K562 (cell line): Measurements from ENCODE around the gene HOXD9. TPM values are rescaled to one million over a fixed set of nuclear protein-coding genes. Genes with fewer than 3 reads are reported as not detected.

Experiments used
- ATAC-seq: fragments of 200-7000 bp; cut with Tn5 transposase; 3 replicates; pipeline ENCODE4 v1.9.1; 2020; ENCODE audit warnings: moderate library complexity
- BruUV-seq: library from RNA; stranded (reverse); fragments of 400-500 nt; replicated peaks from 2 replicates; lab custom pipeline; 2021; lab: Mats Ljungman, UMichigan
- CTCF ChIA-PET: fragments of 300-600 bp; formaldehyde crosslinking; extraction: SDS; loops from one replicate; lab custom pipeline; 2021; ENCODE audit warnings: low intra/inter-chr PET ratio; lab: Yijun Ruan, JAX
- POLR2A ChIA-PET: fragments of 300-600, 350-650 bp; sonication (Branson Sonifier 250); formaldehyde crosslinking; extraction: SDS; loops from one replicate; lab custom pipeline; 2021; ENCODE audit warnings: antibody characterized with exemption, inconsistent platforms; lab: Yijun Ruan, JAX
- DNase-seq, 4 experiments: peaks; one replicate each; pipeline versions ENCODE4 v3.0.0 to v3.0.0-alpha.2; 2011 to 2018; ENCODE audit warnings: low spot score in 3 of 4, mixed read lengths in 3 of 4; ENCODE audit errors: extremely low read depth in 1 of 4
- FAIRE-seq: peaks from 2 replicates; lab custom pipeline; 2011; peaks lifted over from hg19 to GRCh38; lab: Jason Lieb, UNC
- H2AFZ ChIP-seq: 2 replicates; pipeline ENCODE4 v1.6.0; 2011; ENCODE audit warnings: low read depth, low read length, control low read depth, inconsistent platforms
- H3K27ac ChIP-seq: fragments of 200-600 bp; 3 replicates; pipeline ENCODE4 v1.8.0; 2011; ENCODE audit warnings: low read depth, mild to moderate bottlenecking, control low read depth, inconsistent platforms, low read length, moderate library complexity, mixed read lengths; ENCODE audit errors: extremely low read depth
- H3K27me3 ChIP-seq, 2 experiments: fragments of 300-600 bp in 1 of 2; 2 replicates in 1 of 2; 3 replicates in 1 of 2; pipeline versions ENCODE4 v1.6.0 to v1.8.0; 2011; ENCODE audit warnings: inconsistent platforms in 2 of 2, low read length in 2 of 2, mild to moderate bottlenecking in 1 of 2, mixed read lengths in 1 of 2, moderate library complexity in 1 of 2; ENCODE audit not compliant: control insufficient read depth in 2 of 2, insufficient read depth in 2 of 2
- H3K36me3 ChIP-seq: fragments of 300-600 bp; 3 replicates; pipeline ENCODE4 v1.8.0; 2011; ENCODE audit warnings: mild to moderate bottlenecking, low read length, inconsistent platforms; ENCODE audit not compliant: control insufficient read depth, insufficient read depth
- H3K4me1 ChIP-seq, 2 experiments: fragments of 200-600 bp in 1 of 2; replicated peaks in 1 of 2; 2 replicates in 1 of 2; 3 replicates in 1 of 2; pipeline versions ENCODE4 v1.5.1 to v1.8.0; 2011; ENCODE audit warnings: inconsistent platforms in 2 of 2, low read length in 2 of 2, mild to moderate bottlenecking in 1 of 2, mixed read lengths in 1 of 2, moderate library complexity in 1 of 2; ENCODE audit not compliant: control insufficient read depth in 2 of 2, insufficient read depth in 2 of 2
- H3K4me2 ChIP-seq: 2 replicates; pipeline ENCODE4 v1.6.1; 2011; ENCODE audit warnings: low read length, control low read depth, inconsistent platforms, mixed read lengths; ENCODE audit not compliant: insufficient read depth
- H3K4me3 ChIP-seq: fragments of 200-600 bp; sonication (generic), shearing (Covaris generic); 2 replicates; pipeline ENCODE4 v1.5.1; 2016; ENCODE audit warnings: control low read depth, inconsistent platforms
- H3K79me2 ChIP-seq: fragments of 200-600 bp; 3 replicates; pipeline ENCODE4 v1.8.0; 2011; ENCODE audit warnings: low read length, inconsistent platforms; ENCODE audit not compliant: control insufficient read depth, insufficient read depth
- H3K9ac ChIP-seq, 2 experiments: 2 replicates each; pipeline versions ENCODE4 v1.6.0 to v1.6.1; 2011; ENCODE audit warnings: low read depth in 2 of 2, low read length in 2 of 2, control low read depth in 1 of 2, inconsistent platforms in 1 of 2, mild to moderate bottlenecking in 1 of 2, mixed read lengths in 1 of 2; ENCODE audit not compliant: insufficient read depth in 1 of 2
- H3K9me1 ChIP-seq: one replicate; pipeline ENCODE4 v1.6.0; 2011; ENCODE audit warnings: inconsistent platforms, mild to moderate bottlenecking, low read length, moderate library complexity; ENCODE audit not compliant: control insufficient read depth, insufficient read depth
- H3K9me3 ChIP-seq: replicated peaks from 2 replicates; pipeline ENCODE4 v1.5.1; 2011; ENCODE audit warnings: low read depth, low read length, inconsistent platforms; ENCODE audit not compliant: control insufficient read depth, insufficient read depth
- H4K20me1 ChIP-seq: replicated peaks from 2 replicates; pipeline ENCODE4 v1.6.1; 2011; ENCODE audit warnings: low read length, inconsistent platforms, mixed read lengths; ENCODE audit not compliant: control insufficient read depth, insufficient read depth
- BCOR ChIP-seq: fragments of 450-650 bp; IDR thresholded peaks from 2 replicates; pipeline ENCODE4 v1.6.1; 2016
- KLF13 ChIP-seq: fragments of 450-650 bp; IDR thresholded peaks from 2 replicates; pipeline ENCODE4 v1.6.1; 2016; ENCODE audit warnings: missing genetic modification characterization, low read depth, mild to moderate bottlenecking, missing compliant biosample characterization, moderate library complexity, borderline replicate concordance
- RBM15 ChIP-seq: fragments of 200-400 bp; formaldehyde crosslinking; IDR thresholded peaks from 2 replicates; pipeline ENCODE4 v1.6.1; 2018; ENCODE audit warnings: mild to moderate bottlenecking, low read length, moderate library complexity; ENCODE audit not compliant: insufficient read depth
- ZNF592 ChIP-seq: fragments of 450-650 bp; IDR thresholded peaks from 2 replicates; pipeline ENCODE4 v1.6.1; 2017; ENCODE audit warnings: antibody characterized with exemption, mild to moderate bottlenecking
- WGBS: fragments of 100-300 bp; shearing (Covaris generic); methylation state at CpG from one replicate; pipeline ENCODE4 v1.1.6; 2016; ENCODE audit warnings: low coverage, mixed read lengths; ENCODE audit not compliant: insufficient coverage; ENCODE audit errors: missing lambda C conversion rate; 5-methylcytosine and 5-hydroxymethylcytosine counted together
- in situ Hi-C: fragments of 300-500 bp; cut with MboI; formaldehyde crosslinking; loops from 4 replicates; pipeline ENCODE4 v1.15.0; 2018; ENCODE audit warnings: inconsistent platforms, mixed read lengths
- intact Hi-C: fragments of 100-400 bp; cut with micrococcal nuclease; formaldehyde crosslinking; loops from 2 replicates; pipeline ENCODE4 v1.14.2; 2022
- polyA plus RNA-seq, 8 experiments: library from polyadenylated mRNA; depleted of rRNA in 4 of 8; stranded (reverse) in 5 of 8; unstranded in 3 of 8; fragments of >200 nt; fragmentation: Nextera tagmentation in 2 of 8; fragmentation: Illumina TruSeq in 1 of 8; extraction: Ambion mirVana in 2 of 8; extraction: Trizol in 1 of 8; gene quantifications; 2 replicates each; pipeline versions ENCODE4 v1.2.1 to v1.2.3, GENCODE V29; 2011 to 2014; ENCODE audit warnings: inconsistent platforms in 1 of 8, missing spikeins in 1 of 8
- total RNA-seq, 7 experiments: library from RNA; depleted of rRNA in 6 of 7; stranded (reverse); fragments of >200 nt in 6 of 7; fragmentation: Illumina TruSeq in 2 of 7; extraction: Trizol in 2 of 7; gene quantifications; 2 replicates each; pipeline versions ENCODE4 v1.2.1 to v1.2.3, GENCODE V29; 2011 to 2021; ENCODE audit warnings: low replicate concordance in 1 of 7

The HOXD9 gene
- total and polyA plus RNA-seq, 9 of the 15 experiments (the other 6 are each of a cell fraction or from before 2014, with no cell fraction given): not detected

- BruUV-seq: no TSS peak
- no peak for TF ChIP-seq KLF13
- TF ChIP-seq BCOR: no peak
- no peak for TF ChIP-seq RBM15
- no peak for TF ChIP-seq ZNF592
- intact Hi-C loops: no loop called here
- Histone ChIP-seq H3K4me1 (peaks cover 0 to 25% of the 10 kb centered on the region in 2 experiments; a peak in 2 of 5 replicates), H3K79me2 (no peaks in the 10 kb centered on the region), H2AFZ (no peak overlapping the region), H3K9me1 (no peaks in the 10 kb centered on the region), H3K36me3 (no peaks in the 10 kb centered on the region), H3K4me2 (no peak overlapping the region), H3K4me3 (no peak overlapping the region), H4K20me1 (no peaks in the 10 kb centered on the region; the same call in 1 of the 2 replicates), H3K27ac (no peak overlapping the region), H3K27me3 (peaks cover 44 to 53% of the 10 kb centered on the region in 2 experiments), H3K9ac (no peak overlapping the region), H3K9me3 (no peaks in the 10 kb centered on the region)
- 23% methylated on average over 59 of the region's 60 CpGs for WGBS
- POLR2A ChIA-PET: interaction anchor here (0.5 to 0.6 kb wide), 2 partner anchors 17 to 473 kb away, joined by 3 read pairs; no protein-coding TSS in a partner anchor
- in situ Hi-C loops: no loop called here
- DNase-seq (no peak), FAIRE-seq (no peak), ATAC-seq (no peak)
- CTCF ChIA-PET: no interaction called here
Measured at GRCh38 chr2:176172007-176172894, 49.7 kb downstream of the HOXD9 start.
